T-helper 17 cell (primary cell): ENCODE data around the gene CLCN7. TPM values are rescaled to one million over a fixed set of nuclear protein-coding genes. Genes with fewer than 3 reads are reported as not detected.

Experiments
- ATAC-seq: fragments of 150-1000 bp; cut with Tn5 transposase; 2 replicates; pipeline ENCODE4 v1.10.0; 2021; ENCODE audit warnings: mild to moderate bottlenecking, moderate library complexity
- DNase-seq, 3 donors: peaks; one replicate each; pipeline versions ENCODE4 v3.0.0 to v3.0.0-alpha.2; 2020 to 2021
- H3K9me3 ChIP-seq: one replicate; pipeline ENCODE4 v1.7.0; 2013; ENCODE audit warnings: low read length, mild to moderate bottlenecking; ENCODE audit not compliant: control insufficient read depth, poor library complexity, severe bottlenecking
- H3K27ac Mint-ChIP-seq: one replicate; pipeline ENCODE4 v1.8.0; 2022; ENCODE audit warnings: mild to moderate bottlenecking, moderate library complexity, mixed read lengths
- H3K27me3 Mint-ChIP-seq: one replicate; pipeline ENCODE4 v1.8.0; 2022; ENCODE audit warnings: mixed read lengths
- H3K36me3 Mint-ChIP-seq: one replicate; pipeline ENCODE4 v1.8.0; 2022; ENCODE audit warnings: low read depth, mixed read lengths
- H3K4me1 Mint-ChIP-seq: one replicate; pipeline ENCODE4 v1.8.0; 2022; ENCODE audit warnings: mild to moderate bottlenecking, mixed read lengths
- H3K4me3 Mint-ChIP-seq: one replicate; pipeline ENCODE4 v1.8.0; 2022; ENCODE audit warnings: mild to moderate bottlenecking, moderate library complexity, mixed read lengths
- total RNA-seq, 4 donors: library from RNA in 2 of 4; stranded (reverse) in 2 of 4; gene quantifications; one replicate each; pipeline ENCODE4 v1.2.3 and lab custom pipeline; 2022 to 2026

Gene CLCN7
- total RNA-seq, 2 donors from 2014 or later = 93.9 to 113 TPM

DNA sequence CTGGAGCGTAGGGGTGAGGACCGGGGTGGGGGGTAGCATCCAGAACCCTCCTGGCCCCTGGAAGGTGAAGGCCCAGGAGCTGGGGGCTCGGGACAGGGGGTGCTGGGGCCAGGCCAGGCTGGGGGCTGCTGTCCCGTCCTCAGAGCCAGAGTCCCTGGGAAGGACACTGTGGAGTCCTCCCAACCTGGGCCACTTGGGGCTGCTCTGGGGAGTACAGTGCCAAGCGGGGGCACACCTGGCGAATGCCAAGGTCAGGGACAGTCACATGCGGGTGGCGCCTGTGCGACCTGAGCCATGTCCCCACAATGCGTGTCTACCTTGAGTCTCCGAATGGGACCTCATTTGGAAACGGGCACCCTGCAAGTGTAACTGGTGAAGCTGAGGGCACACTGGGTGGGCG is 45.2 kb downstream of the CLCN7 start:
- Mint-ChIP-seq H3K27ac (no peak overlapping the region), H3K27me3 (no peaks in the 10 kb centered on the region)

DNA sequence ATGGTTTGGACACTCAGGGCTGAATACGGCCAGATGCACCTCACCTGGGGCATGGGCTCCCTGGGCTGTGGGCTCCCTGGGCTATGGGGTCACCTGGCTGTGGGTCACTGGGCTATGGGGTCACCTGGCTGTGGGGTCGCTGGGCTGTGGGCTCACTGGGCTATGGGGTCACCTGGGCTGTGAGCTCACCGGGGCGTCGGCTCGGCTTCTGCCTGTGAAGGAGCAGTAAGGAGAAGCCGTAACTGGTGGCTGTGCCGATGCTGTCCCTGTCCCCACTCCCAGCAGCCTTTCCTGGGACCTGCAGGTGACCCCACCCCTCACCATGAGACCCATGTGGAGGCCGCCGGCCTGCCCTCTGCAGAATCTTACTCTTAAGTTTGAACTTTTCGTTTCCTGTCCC is 45.8 kb downstream of the CLCN7 start:
- Mint-ChIP-seq H3K4me1 (no peaks in the 10 kb centered on the region), H3K27me3 (no peaks in the 10 kb centered on the region)
- ATAC-seq = no peak

More for the DNA sequence above, 45.2 kb downstream of the CLCN7 start:
- H3K4me3 Mint-ChIP-seq = no peak overlapping the region
- no peaks in the 10 kb centered on the region for H3K9me3 ChIP-seq
- no peak for DNase-seq
- no peak for ATAC-seq
- no peaks in the 10 kb centered on the region for H3K4me1 Mint-ChIP-seq
- H3K36me3 Mint-ChIP-seq = no peaks in the 10 kb centered on the region

DNA sequence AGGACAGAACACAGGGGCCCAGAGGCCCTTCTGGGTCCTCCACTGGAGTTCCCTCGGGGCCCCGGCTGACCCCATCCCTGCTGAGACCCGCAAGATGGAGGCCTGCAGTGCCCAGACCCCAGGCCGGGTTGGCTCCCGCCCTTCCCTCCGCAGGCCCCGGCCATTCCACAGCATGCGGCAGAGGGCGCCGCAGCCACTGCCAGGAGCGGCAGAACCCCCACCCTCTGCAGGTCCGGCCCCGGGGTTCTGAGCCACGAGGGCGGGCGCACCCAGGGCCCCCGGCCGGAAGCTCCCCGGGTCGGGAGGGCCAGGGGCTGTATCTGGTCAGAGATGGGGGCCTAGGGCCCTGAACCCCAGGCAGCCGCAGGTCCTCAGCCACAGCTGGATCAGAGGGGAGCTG is 46.3 kb downstream of the CLCN7 start:
- no peaks in the 10 kb centered on the region for H3K9me3 ChIP-seq
- H3K27me3 Mint-ChIP-seq = no peaks in the 10 kb centered on the region
- ATAC-seq (peak; percentile 74), DNase-seq (no peak)
- no peak overlapping the region for H3K4me3 Mint-ChIP-seq
- H3K36me3 Mint-ChIP-seq = no peaks in the 10 kb centered on the region
- H3K27ac Mint-ChIP-seq = no peak overlapping the region
- no peaks in the 10 kb centered on the region for H3K4me1 Mint-ChIP-seq

More for the DNA sequence above, 45.8 kb downstream of the CLCN7 start:
- Mint-ChIP-seq H3K36me3 (no peaks in the 10 kb centered on the region), H3K27ac (no peak overlapping the region), H3K4me3 (no peak overlapping the region)
- no peaks in the 10 kb centered on the region for H3K9me3 ChIP-seq
- DNase-seq = no peak

DNA sequence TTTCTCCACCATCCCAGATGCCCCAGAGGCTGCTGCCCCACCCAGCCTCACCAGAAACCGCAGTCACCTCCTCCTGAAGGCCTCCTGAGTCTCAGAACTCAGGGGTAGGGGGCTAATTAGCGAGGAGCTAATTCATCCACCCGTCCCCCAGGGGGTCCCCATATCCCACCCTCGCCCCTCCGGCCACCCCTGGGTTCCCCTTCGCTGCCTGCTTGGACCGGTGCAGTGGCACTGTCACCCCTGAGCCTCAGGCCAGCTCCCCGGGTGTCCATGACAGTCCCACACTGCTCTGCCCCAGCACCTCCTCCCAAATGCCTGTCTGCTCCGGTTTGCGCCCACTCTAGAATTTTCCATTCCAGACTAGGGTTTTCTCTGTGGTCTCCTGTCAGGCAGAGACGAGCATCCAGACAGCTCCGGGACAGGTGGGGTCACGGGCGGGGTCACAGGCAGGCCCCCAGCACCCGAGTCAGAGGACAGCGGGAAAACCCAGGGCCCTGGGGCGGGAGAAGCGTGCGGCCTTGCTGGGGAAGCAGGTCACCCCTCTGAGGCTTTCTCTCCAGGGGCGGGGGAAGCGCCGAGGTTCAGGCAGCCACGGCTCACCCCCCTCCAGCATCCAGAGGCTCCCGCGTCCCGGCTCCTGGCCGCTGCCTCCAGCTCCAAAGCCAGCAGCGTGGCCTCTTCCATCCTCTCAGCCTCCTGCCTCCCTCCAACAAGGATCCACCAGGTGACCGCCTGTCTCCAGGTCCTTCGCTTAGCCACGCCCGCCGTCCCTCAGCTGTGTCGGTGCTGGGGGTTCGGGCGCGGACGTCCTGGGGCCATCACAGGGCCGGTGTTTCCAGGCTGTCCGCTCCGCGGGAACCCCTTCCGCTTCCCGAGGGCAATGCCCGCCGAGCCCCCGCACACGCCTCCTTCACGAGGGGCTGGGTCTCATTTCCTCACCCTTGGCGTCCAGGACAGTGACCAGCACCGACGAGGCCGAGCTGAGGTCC is 47.1 kb downstream of the CLCN7 start:
- Mint-ChIP-seq H3K27ac (no peak overlapping the region), H3K4me1 (no peaks in the 10 kb centered on the region), H3K27me3 (no peaks in the 10 kb centered on the region), H3K4me3 (no peak overlapping the region), H3K36me3 (no peaks in the 10 kb centered on the region)
- DNase-seq = no peak
- no peak for ATAC-seq
- H3K9me3 ChIP-seq = no peaks in the 10 kb centered on the region

DNA sequence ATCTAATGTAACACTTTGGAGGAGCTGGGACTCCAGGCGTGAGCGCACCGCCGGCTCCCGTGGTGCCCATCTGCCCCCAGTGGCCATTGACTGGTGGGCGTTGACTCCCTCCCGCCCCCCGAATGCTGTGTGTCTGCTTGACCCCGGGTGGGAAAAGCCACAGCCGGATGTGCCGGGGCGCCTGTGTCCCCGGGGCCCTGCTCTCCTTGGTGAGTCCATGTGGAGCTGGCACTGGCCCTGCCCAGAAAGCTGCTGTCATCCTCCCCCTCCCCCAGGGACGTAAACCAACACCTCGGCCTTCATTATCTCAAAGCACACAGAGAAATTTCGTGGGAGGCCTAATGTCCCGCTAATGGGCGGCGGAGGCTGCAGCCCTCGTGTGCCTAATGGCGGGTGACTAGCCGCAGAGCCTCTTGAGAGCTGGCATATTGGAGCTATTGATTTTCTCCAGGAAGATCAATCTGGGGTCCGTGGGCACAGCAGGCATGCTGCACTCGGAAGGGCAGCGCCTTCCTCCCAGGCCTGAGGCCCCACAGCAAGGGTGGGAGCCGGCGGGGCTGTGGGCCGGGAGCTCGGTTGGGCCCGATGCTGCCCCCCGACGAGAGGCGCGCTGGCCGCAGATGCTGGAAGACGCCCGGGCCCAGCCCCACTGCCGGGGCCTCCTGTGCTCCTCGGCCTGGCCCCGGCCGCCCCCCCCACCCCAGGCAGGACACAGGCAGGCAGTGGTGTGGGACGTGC is 47.9 kb downstream of the CLCN7 start:
- no peaks in the 10 kb centered on the region for H3K4me1 Mint-ChIP-seq
- H3K4me3 Mint-ChIP-seq = no peak overlapping the region
- no peaks in the 10 kb centered on the region for H3K9me3 ChIP-seq
- H3K27me3 Mint-ChIP-seq = no peaks in the 10 kb centered on the region
- no peak overlapping the region for H3K27ac Mint-ChIP-seq
- ATAC-seq (no peak), DNase-seq (no peak)
- H3K36me3 Mint-ChIP-seq = no peaks in the 10 kb centered on the region

DNA sequence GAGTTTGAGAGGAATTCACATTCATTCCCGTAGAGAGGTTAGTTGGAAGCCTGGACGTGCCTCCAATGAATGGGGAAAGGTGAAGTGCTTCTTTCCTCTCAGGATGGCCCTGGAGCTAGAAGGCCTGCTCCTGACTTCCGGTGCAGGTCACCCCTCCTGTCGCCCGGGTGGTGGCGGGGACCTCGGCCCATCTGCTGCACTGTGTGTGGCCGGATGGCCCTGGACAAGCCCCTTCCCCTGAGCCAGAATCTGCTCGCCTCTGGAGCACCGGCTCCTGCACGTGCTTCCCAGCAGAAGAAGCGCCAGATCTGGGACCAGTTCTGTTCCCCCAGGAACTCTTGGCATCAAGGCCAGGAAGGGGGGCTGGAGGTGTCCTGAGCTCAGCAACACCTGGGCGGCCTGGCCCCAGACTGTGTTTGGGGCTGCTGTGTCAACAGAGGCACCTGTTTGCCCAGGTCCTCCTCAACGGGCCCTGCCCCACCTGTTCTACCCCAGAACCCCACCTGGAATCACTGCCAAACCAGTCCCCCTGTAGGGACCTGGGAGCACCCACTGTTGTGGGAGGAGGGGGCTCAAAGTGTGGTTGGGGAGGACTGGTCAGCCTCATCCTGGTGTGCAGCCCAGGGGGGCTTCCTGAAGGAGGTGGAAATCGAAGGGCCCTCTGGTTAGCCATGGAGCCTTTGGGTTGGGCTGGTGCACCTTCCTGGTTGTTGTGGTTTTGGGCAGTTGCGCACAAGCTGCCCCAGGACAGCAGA is 49.0 kb downstream of the CLCN7 start:
- no peak for ATAC-seq
- DNase-seq = no peak
- Mint-ChIP-seq H3K4me3 (no peak overlapping the region), H3K36me3 (no peaks in the 10 kb centered on the region), H3K27me3 (no peaks in the 10 kb centered on the region), H3K4me1 (peaks cover 2% of the 10 kb centered on the region), H3K27ac (no peak overlapping the region)
- H3K9me3 ChIP-seq = no peaks in the 10 kb centered on the region

DNA sequence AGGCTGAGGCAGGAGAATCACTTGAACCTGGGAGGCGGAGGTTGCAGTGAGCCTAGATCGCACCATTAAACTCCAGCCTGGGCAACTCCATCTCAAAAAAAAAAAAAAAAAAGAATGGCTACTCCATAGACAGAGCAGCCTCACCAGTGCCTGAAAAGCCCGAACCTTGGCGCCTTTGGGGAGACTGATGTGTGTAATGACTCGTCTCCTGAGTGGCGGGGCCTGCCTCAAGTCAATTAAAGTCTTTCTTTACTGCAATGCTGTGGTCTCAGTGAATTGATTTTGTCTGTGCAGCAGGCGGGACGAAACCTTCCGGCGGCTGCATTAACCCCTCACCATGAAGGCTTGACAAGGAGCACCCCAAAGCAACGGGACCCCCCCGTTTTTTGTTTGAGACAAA is 50.8 kb downstream of the CLCN7 start:
- Mint-ChIP-seq H3K4me1 (peaks cover 5% of the 10 kb centered on the region), H3K4me3 (no peak overlapping the region), H3K36me3 (no peaks in the 10 kb centered on the region), H3K27ac (no peak overlapping the region), H3K27me3 (no peaks in the 10 kb centered on the region)
- ATAC-seq (no peak), DNase-seq (no peak)
- H3K9me3 ChIP-seq = no peaks in the 10 kb centered on the region

DNA sequence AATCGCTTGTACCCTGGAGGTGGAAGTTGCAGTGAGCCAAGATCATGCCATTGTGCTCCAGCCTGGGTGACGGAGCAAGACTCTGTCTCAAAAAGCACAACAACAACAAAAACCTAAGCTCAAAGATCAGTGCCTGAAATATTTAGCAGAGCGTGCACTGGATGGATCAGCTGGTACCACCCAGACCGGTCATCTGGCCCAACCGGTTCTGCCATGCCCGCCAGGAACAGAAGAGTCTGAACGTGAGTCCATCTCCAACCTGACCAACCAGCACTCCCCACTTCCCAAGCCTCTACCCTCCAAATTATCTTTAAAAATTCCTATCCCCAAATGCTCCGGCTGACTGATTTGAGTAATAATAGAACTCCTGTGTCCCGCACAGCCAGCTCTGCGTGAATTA is 52.8 kb downstream of the CLCN7 start:
- Mint-ChIP-seq H3K4me1 (peaks cover 5% of the 10 kb centered on the region), H3K4me3 (no peak overlapping the region), H3K27me3 (no peaks in the 10 kb centered on the region), H3K36me3 (no peaks in the 10 kb centered on the region), H3K27ac (peak overlapping the region; percentile 92)
- DNase-seq (no peak), ATAC-seq (no peak)
- H3K9me3 ChIP-seq = no peaks in the 10 kb centered on the region

DNA sequence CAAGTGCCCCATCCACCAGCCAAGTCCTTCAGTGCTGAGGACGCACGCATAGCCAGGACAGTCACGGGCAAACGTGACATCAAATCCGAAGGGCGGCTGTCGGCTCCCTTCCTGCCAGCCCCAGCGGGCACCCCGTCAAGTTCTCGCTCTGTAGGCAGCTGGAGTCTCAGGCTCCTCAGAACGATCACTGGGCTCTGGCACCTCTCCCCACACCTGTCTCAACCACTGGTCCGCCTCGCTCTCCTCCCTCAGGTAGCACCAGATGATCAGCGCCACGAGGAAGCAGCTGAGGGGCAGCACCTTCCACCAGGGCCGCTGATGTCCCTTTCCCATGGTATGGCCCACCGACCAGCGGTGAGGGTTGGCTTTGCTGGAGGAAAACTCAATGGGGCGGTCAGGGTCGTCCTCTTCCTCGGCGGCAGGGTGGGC is 54.7 kb downstream of the CLCN7 start:
- ATAC-seq (no peak), DNase-seq (no peak)
- peaks cover 5% of the 10 kb centered on the region for H3K4me1 Mint-ChIP-seq
- no peaks in the 10 kb centered on the region for H3K27me3 Mint-ChIP-seq
- H3K9me3 ChIP-seq = no peaks in the 10 kb centered on the region
- peak overlapping the region; percentile 92 for H3K27ac Mint-ChIP-seq
- no peaks in the 10 kb centered on the region for H3K36me3 Mint-ChIP-seq
- peak overlapping the region; percentile 90 for H3K4me3 Mint-ChIP-seq

DNA sequence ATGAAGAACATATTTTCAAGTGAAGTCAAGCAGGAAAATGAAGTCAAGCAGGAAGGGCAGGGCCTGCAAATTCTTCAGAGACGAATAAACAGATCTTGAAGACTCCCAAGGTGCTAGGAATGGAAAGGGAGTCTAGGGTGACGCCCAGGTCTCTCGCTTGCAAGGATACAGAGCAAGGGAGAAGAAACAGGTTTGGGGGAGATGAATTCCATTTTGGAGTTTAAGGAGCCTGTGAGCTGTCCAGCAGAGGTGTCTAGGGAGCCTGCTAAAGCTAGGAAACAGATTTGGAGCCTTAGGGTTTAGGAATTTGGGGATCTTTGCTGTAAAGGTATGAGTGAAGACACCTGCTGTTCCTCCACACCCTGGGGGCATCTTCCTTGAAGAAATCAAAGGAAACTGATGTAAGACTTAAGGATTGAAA is 58.3 kb downstream of the CLCN7 start:
- no peaks in the 10 kb centered on the region for H3K9me3 ChIP-seq
- no peak for DNase-seq
- Mint-ChIP-seq H3K4me1 (peaks cover 11% of the 10 kb centered on the region), H3K27ac (no peak overlapping the region), H3K36me3 (no peaks in the 10 kb centered on the region), H3K27me3 (no peaks in the 10 kb centered on the region), H3K4me3 (no peak overlapping the region)
- no peak for ATAC-seq

DNA sequence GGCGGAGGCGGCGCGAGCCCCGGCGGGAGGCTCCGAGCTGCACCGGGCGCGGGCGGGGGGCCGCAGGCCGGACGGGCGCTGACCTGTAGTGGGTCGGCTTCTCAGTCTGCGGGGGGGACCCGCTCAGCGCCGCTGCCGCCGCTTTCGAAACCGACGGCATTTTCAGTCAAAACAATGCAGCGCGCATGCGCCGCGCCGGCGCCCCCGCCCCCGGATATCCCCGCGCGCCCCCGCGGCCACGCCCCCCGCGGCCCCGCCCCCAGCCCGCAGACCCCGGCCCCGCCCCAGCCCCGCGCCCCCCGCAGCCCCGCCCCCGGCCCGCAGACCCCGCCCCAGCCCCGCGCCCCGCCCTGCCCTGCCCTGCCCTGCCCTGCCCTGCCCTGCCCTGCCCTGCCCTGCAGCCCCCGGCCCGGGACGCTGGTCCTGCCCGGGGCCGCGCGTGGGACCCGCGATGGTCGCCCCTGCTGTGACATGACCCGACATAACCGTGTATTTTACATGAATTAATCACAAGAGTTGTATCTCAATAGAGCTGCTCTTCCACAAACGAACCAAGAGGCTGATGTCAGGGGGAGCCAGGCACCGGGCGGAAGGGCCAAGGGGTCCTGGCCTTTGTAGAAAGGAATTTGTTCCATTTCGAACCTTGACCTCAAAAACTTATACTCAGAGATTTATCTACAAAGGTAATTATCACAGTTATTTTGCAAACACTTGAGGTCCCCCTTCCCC is 60.1 kb downstream of the CLCN7 start, which contains the start of gene UNKL:
Gene UNKL (minus strand): TSS at position 173 of the 729 bp plus-strand sequence. CDS start 13 bp downstream, at position 160.
- Mint-ChIP-seq H3K4me3 (peak within 1 kb of the TSS; percentile 89), H3K27ac (peak within 1 kb of the TSS; percentile 75)
- peak; percentile 76 to 88 (median 81) for DNase-seq

More for the DNA sequence above, 60.1 kb downstream of the CLCN7 start, which contains the start of gene UNKL:
- H3K4me1 Mint-ChIP-seq = peaks cover 6% of the 10 kb centered on the region
- no peaks in the 10 kb centered on the region for H3K36me3 Mint-ChIP-seq
- no peaks in the 10 kb centered on the region for H3K27me3 Mint-ChIP-seq
- peak; percentile 75 for ATAC-seq
- no peaks in the 10 kb centered on the region for H3K9me3 ChIP-seq
